ENCODE results near the gene ERVK3-1.

GRCh38 chr19:58274771-58275201, 30.4 kb upstream of the ERVK3-1 start:
- TF ChIP-seq POLR2AphosphoS5 (IDR thresholded peaks at IDR 0.05): no peak
- no peak for TF ChIP-seq CTCF (IDR thresholded peaks at IDR 0.05)
- no peak for TF ChIP-seq POLR2A (IDR thresholded peaks at IDR 0.05)

Data from prostate gland (tissue), 2 donors.